ENCODE measurements around the gene HMGB4. TPM values are rescaled to one million over a fixed set of nuclear protein-coding genes. Genes with fewer than 3 reads are reported as not detected.

The HMGB4 gene
- total and polyA plus RNA-seq, 2 of the 4 experiments (the other 2 are of a cell fraction), result not detected

GRCh38 chr1:33908324-33908956, 44.6 kb downstream of the HMGB4 start:
- ATAC-seq (ENCODE audit: low read depth), result no peak

More at GRCh38 chr1:33908324-33908956, 44.6 kb downstream of the HMGB4 start:
- no TSS peak for BruUV-seq (replicated peaks)
- DNase-seq, result no peak
- H3K18ac ChIP-seq (ENCODE audit: low read depth, low read length), result no peak overlapping the region
- no peak overlapping the region for H2AK5ac ChIP-seq (ENCODE audit: low read depth, low read length)
- 70% methylated on average over 6 of the region's 11 CpGs; no CpG with 5 or more reads in 1 of the 2 experiments for WGBS, 2 experiments (ENCODE audit: extremely low coverage in 2 of 2, insufficient read length in 1 of 2)
- no peaks in the 10 kb centered on the region for H3K4me1 ChIP-seq (ENCODE audit: control insufficient read depth, insufficient read depth, low read length)
- H2BK15ac ChIP-seq (ENCODE audit: low read depth, low read length), result no peak overlapping the region
- no peaks in the 10 kb centered on the region for H3K79me1 ChIP-seq (ENCODE audit: low read depth in 1 of 2, low read length in 2 of 2)
- H3K9ac ChIP-seq (ENCODE audit: low read depth, low read length), result no peak overlapping the region
- no peak overlapping the region for H3K14ac ChIP-seq (replicated peaks; ENCODE audit: low read depth, low read length)
- no peak overlapping the region for H3K27ac ChIP-seq (ENCODE audit: insufficient read depth, low read length)
- TF ChIP-seq BHLHE40 (IDR thresholded peaks at IDR 0.05; ENCODE audit: low read depth, low read length), result no peak
- no peak for TF ChIP-seq POLR2A (IDR thresholded peaks at IDR 0.05; ENCODE audit: low read depth, low read length)
- no peak for TF ChIP-seq MAFK (IDR thresholded peaks at IDR 0.05; ENCODE audit: low read depth, low read length)
- TF ChIP-seq RAD21 (IDR thresholded peaks at IDR 0.05; ENCODE audit: low read length), result no peak
- H3K4me2 ChIP-seq (ENCODE audit: low read depth, low read length), result no peak overlapping the region
- H2BK120ac ChIP-seq (ENCODE audit: low read depth, low read length), result no peak overlapping the region
- CTCF ChIA-PET, result no interaction called here
- H4K91ac ChIP-seq (ENCODE audit: insufficient read depth, low read depth, low read length), result no peak overlapping the region
- no peak overlapping the region for H2BK5ac ChIP-seq (ENCODE audit: low read depth, low read length, poor library complexity, severe bottlenecking)
- POLR2A ChIA-PET (ENCODE audit: unreplicated experiment), result no interaction called here
- H3K4me3 ChIP-seq (ENCODE audit: insufficient read depth, low read depth, low read length), result no peak overlapping the region
- H4K5ac ChIP-seq (ENCODE audit: low read depth, low read length), result no peak overlapping the region
- dilution Hi-C loops (cut with HindIII; ENCODE audit: low sequenced_read_pairs, unreplicated experiment) (no loop called here), in situ Hi-C loops (cut with MboI; ENCODE audit: low sequenced_read_pairs) (no loop called here), intact Hi-C loops (cut with micrococcal nuclease) (no loop called here)
- H3K36me3 ChIP-seq (ENCODE audit: control insufficient read depth, insufficient read depth, low read length), result no peaks in the 10 kb centered on the region
- peaks cover 35% of the 10 kb centered on the region for H3K9me3 ChIP-seq (ENCODE audit: control insufficient read depth, insufficient read depth, low read length)
- H3K9me1 ChIP-seq (ENCODE audit: insufficient read depth, low read length), result no peaks in the 10 kb centered on the region
- H3K4ac ChIP-seq (ENCODE audit: low read depth, low read length), result no peak overlapping the region
- no peak overlapping the region for H2BK20ac ChIP-seq (ENCODE audit: low read depth, low read length)
- no peaks in the 10 kb centered on the region for H4K20me1 ChIP-seq (ENCODE audit: insufficient read depth, low read length)
- H4K8ac ChIP-seq (ENCODE audit: low read depth in 2 of 2, low read length in 2 of 2), result no peak overlapping the region
- no peak overlapping the region for H2AK9ac ChIP-seq (replicated peaks; ENCODE audit: low read depth, low read length, poor library complexity)
- H2AFZ ChIP-seq (replicated peaks; ENCODE audit: low read length, poor library complexity), result no peak overlapping the region
- no peaks in the 10 kb centered on the region for H3K27me3 ChIP-seq (ENCODE audit: control insufficient read depth, insufficient read depth, low read length)
- H3K23ac ChIP-seq (ENCODE audit: low read depth, low read length), result no peak overlapping the region
- no peak overlapping the region for H3K56ac ChIP-seq (ENCODE audit: extremely low read depth, insufficient read depth, low read length)
